ENCODE results near the gene NEIL3. TPM values are rescaled to one million over a fixed set of nuclear protein-coding genes. Genes with fewer than 3 reads are reported as not detected.

The NEIL3 gene
- total and polyA plus RNA-seq, 7 donors = 0.01 to 0.17 (median 0.14) TPM; not detected in 3

DNA sequence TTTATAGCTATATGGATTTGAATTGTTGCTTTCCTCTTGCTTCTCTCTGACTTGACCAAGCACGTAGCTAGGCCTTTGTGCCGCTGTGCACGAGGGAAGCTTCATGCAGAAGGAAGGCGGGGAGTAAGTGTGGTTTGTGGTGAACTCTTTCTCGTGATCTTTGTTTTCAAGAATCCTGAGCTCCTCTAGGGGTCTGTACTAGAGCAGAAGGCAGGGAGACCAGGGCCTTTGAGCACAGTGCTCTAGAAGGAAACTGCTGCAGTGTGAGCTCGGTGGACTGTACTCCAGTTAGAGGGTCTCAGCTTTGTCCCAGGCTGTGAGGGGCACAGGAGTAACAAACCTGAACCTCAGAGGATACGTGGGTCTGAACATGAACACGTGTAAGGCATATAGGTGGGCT is 83.6 kb downstream of the NEIL3 start:
- H3K27me3 ChIP-seq (ENCODE audit: insufficient read depth in 3 of 3, low read length in 2 of 3) = no peaks in the 10 kb centered on the region
- WGBS, 3 donors = 65 to 73% (median 65%) methylated on average over 8 of the region's 8 CpGs
- DNase-seq = no peak
- H3K36me3 ChIP-seq (ENCODE audit: insufficient read depth in 1 of 2, low read depth in 1 of 2) = no peaks in the 10 kb centered on the region
- H3K9me3 ChIP-seq = no peaks in the 10 kb centered on the region
- H3K4me3 ChIP-seq = no peak overlapping the region
- no peaks in the 10 kb centered on the region for H3K4me1 ChIP-seq
- intact Hi-C loops (cut with DNase I) = no loop called here
- H3K27ac ChIP-seq = no peak overlapping the region
- no peak for ATAC-seq
- TF ChIP-seq, protein P1, sequence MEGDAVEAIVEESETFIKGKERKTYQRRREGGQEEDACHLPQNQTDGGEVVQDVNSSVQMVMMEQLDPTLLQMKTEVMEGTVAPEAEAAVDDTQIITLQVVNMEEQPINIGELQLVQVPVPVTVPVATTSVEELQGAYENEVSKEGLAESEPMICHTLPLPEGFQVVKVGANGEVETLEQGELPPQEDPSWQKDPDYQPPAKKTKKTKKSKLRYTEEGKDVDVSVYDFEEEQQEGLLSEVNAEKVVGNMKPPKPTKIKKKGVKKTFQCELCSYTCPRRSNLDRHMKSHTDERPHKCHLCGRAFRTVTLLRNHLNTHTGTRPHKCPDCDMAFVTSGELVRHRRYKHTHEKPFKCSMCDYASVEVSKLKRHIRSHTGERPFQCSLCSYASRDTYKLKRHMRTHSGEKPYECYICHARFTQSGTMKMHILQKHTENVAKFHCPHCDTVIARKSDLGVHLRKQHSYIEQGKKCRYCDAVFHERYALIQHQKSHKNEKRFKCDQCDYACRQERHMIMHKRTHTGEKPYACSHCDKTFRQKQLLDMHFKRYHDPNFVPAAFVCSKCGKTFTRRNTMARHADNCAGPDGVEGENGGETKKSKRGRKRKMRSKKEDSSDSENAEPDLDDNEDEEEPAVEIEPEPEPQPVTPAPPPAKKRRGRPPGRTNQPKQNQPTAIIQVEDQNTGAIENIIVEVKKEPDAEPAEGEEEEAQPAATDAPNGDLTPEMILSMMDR (IDR thresholded peaks at IDR 0.05) = no peak

DNA sequence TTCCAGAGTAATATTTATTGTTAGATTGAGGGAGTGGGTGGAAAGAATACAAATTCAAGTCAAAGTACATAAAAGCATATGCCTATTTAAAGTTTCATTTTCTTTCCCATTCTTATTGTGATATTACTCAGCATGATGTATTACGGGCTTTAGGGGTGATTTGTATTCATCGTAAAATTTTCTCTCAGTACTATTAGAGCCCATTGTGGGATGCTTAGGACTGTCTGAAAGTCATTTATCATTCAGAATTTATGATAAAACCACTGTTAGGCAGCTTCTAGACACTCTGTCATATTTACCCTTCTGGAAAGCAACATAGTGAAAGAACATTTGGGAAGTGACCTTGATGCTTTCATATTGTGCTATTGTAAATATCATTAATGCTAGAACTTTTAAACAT is 86.7 kb downstream of the NEIL3 start:
- intact Hi-C loops (cut with DNase I) = no loop called here
- no peak for DNase-seq
- H3K27ac ChIP-seq = no peak overlapping the region
- H3K27me3 ChIP-seq (ENCODE audit: insufficient read depth in 3 of 3, low read length in 2 of 3) = no peaks in the 10 kb centered on the region
- no peak overlapping the region for H3K4me3 ChIP-seq
- H3K9me3 ChIP-seq = no peaks in the 10 kb centered on the region
- WGBS, 3 donors = 85 to 90% (median 89%) methylated on average over 2 of the region's 2 CpGs
- TF ChIP-seq, protein P1 (IDR thresholded peaks at IDR 0.05) = no peak
- no peak for ATAC-seq
- no peaks in the 10 kb centered on the region for H3K36me3 ChIP-seq (ENCODE audit: insufficient read depth in 1 of 2, low read depth in 1 of 2)
- H3K4me1 ChIP-seq = no peaks in the 10 kb centered on the region

DNA sequence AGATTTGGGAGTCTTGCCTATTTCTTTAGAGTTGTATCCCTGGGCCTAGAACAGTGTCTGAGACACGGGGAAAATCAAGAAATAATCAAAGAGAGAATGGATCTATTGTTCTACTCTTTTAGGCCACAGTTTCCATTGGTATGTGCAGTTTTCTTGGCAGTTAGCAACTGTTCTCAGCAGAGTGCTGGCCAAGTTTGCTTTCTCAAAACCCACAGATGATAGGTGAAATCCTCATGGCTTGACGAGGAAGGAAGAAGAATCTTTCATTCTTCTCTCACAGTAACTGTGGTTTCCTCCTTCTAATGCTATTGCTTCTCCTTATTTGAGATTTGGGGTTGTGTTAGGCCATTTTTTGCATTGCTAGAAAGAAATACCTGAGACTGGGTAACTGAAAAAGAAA is 90.4 kb downstream of the NEIL3 start:
- H3K27ac ChIP-seq = no peak overlapping the region
- H3K27me3 ChIP-seq (ENCODE audit: insufficient read depth in 3 of 3, low read length in 2 of 3) = no peaks in the 10 kb centered on the region
- intact Hi-C loops (cut with DNase I) = no loop called here
- no peaks in the 10 kb centered on the region for H3K36me3 ChIP-seq (ENCODE audit: insufficient read depth in 1 of 2, low read depth in 1 of 2)
- TF ChIP-seq, protein P1 (IDR thresholded peaks at IDR 0.05) = no peak
- ATAC-seq (no peak), DNase-seq (no peak)
- no peak overlapping the region for H3K4me3 ChIP-seq
- no peaks in the 10 kb centered on the region for H3K9me3 ChIP-seq
- no peaks in the 10 kb centered on the region for H3K4me1 ChIP-seq
- 43 to 68% (median 48%) methylated on average over 2 of the region's 2 CpGs for WGBS, 3 donors

DNA sequence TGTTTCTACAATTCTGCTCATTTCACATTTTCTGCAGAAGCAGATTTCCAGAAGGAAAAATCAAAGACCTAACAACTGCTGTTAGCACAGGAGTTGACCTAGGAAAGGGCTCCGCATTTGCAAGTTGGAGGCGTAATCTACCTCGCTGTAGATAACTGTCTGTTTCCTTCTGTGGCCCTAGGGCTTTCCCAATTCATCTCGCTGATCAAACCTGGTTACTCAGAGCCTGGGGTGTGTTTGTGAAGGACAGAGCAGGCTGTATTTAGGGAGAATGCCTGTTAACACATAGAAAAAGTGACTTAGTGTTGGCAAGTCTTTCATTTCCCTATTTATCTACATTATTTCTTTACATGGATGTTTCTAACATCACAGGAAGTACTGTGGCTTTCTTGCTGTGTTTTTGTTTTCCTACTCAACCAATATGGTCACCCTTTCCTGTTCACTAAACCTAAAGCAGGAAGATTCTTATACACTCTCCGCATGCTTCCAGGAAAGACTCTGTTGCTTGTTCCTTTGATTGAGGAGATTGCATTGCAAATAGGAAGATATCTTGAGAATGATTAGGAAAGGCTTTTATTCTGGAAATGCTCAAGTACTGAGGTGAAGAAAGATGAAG is 92.1 kb downstream of the NEIL3 start:
- Histone ChIP-seq H3K9me3 (no peaks in the 10 kb centered on the region), H3K4me3 (no peak overlapping the region), H3K36me3 (ENCODE audit: insufficient read depth in 1 of 2, low read depth in 1 of 2) (no peaks in the 10 kb centered on the region), H3K27ac (no peak overlapping the region), H3K4me1 (no peaks in the 10 kb centered on the region), H3K27me3 (ENCODE audit: insufficient read depth in 3 of 3, low read length in 2 of 3) (no peaks in the 10 kb centered on the region)
- TF ChIP-seq, protein P1 (IDR thresholded peaks at IDR 0.05) = no peak
- DNase-seq = no peak
- ATAC-seq = no peak
- intact Hi-C loops (cut with DNase I) = no loop called here
- WGBS, 3 donors = 86 to 88% (median 87%) methylated on average over 5 of the region's 5 CpGs

DNA sequence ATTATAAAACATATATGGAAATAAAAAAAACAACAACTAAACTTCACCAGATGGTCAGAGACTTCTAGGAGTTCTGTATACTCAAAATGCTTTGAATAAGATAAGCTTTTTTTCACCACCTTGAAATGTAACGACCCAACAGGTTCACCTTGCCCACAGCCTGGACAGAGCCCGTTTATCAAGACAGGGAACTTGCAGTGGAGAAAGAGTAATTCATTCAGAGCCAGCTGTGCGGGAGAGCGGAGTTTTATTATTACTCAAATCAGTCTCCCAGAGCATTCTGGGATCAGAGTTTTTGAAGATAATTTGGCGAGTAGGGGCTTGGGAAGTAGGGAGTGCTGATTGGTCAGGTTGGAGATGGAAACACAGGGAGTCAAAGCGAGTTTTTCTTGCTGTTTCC is 94.1 kb downstream of the NEIL3 start:
- DNase-seq (no peak), ATAC-seq (no peak)
- 66 to 67% (median 66%) methylated on average over 6 of the region's 6 CpGs for WGBS, 3 donors
- intact Hi-C loops (cut with DNase I) = no loop called here
- H3K36me3 ChIP-seq (ENCODE audit: insufficient read depth in 1 of 2, low read depth in 1 of 2) = no peaks in the 10 kb centered on the region
- H3K27ac ChIP-seq = no peak overlapping the region
- H3K27me3 ChIP-seq (ENCODE audit: insufficient read depth in 3 of 3, low read length in 2 of 3) = no peaks in the 10 kb centered on the region
- no peak overlapping the region for H3K4me3 ChIP-seq
- TF ChIP-seq, protein P1 (IDR thresholded peaks at IDR 0.05) = no peak
- H3K4me1 ChIP-seq = no peaks in the 10 kb centered on the region
- H3K9me3 ChIP-seq = no peaks in the 10 kb centered on the region
